Gastrocnemius medialis (tissue), 4 donors: Measurements from ENCODE around the gene RPP21. TPM values are rescaled to one million over a fixed set of nuclear protein-coding genes. Genes with fewer than 3 reads are reported as not detected.
A peak's percentile ranks its signal among the peaks of the same experiment; 100 is the strongest.

Experiments
- ATAC-seq, 2 donors: fragments of 150-250 bp; one replicate each; pipeline ENCODE4 v1.9.1; 2016
- DNase-seq, 2 donors: peaks; one replicate each; pipeline ENCODE4 v3.0.0-alpha.2; 2019
- H3K27ac ChIP-seq, 4 donors: fragments of 200-600 bp; sonication (generic); 1 replicate in 1 of 4; 2 replicates in 3 of 4; pipeline ENCODE4 v1.5.1; 2016 to 2018; ENCODE audit warnings: mild to moderate bottlenecking in 2 of 4, moderate library complexity in 1 of 4
- H3K27me3 ChIP-seq, 3 donors: fragments of 200-600 bp; sonication (generic) in 2 of 3; 1 replicate in 1 of 3; 2 replicates in 2 of 3; pipeline versions ENCODE4 v1.5.1 to v1.6.0; 2016 to 2019; ENCODE audit warnings: mild to moderate bottlenecking in 1 of 3, moderate library complexity in 1 of 3
- H3K36me3 ChIP-seq, 2 donors: fragments of 200-600 bp; sonication (generic) in 1 of 2; one replicate each; pipeline ENCODE4 v1.5.1; 2017 to 2018
- H3K4me1 ChIP-seq, 2 donors: fragments of 200-600 bp; sonication (generic) in 1 of 2; one replicate each; pipeline ENCODE4 v1.5.1; 2016 to 2017; ENCODE audit warnings: mild to moderate bottlenecking in 2 of 2
- H3K4me3 ChIP-seq, 4 donors: fragments of 200-600 bp; sonication (generic) in 3 of 4; 1 replicate in 1 of 4; 2 replicates in 3 of 4; pipeline ENCODE4 v1.5.1; 2016 to 2019; ENCODE audit warnings: mild to moderate bottlenecking in 2 of 4
- H3K9me3 ChIP-seq, 3 donors: fragments of 200-600 bp; sonication (generic) in 2 of 3; 1 replicate in 1 of 3; 2 replicates in 2 of 3; pipeline ENCODE4 v1.5.1; 2016 to 2019
- CTCF ChIP-seq, 5 experiments: fragments of 450-650 bp in 3 of 5; fragments of 200-600 bp in 2 of 5; sonication (generic) in 2 of 5; IDR thresholded peaks in 4 of 5; conservative IDR thresholded peaks in 1 of 5; 1 replicate in 4 of 5; 2 replicates in 1 of 5; pipeline ENCODE4 v1.5.1; 2016 to 2019; ENCODE audit warnings: antibody characterized with exemption in 5 of 5, mild to moderate bottlenecking in 3 of 5, moderate library complexity in 3 of 5
- POLR2A ChIP-seq, 2 donors: fragments of 450-650 bp; IDR thresholded peaks; one replicate each; pipeline ENCODE4 v1.6.1; 2017; ENCODE audit warnings: antibody characterized with exemption in 2 of 2, mild to moderate bottlenecking in 2 of 2, moderate library complexity in 2 of 2
- in situ Hi-C, 4 donors: fragments of 200-750 bp; cut with MboI; loops; one replicate each; pipeline versions ENCODE4 v1.15.0 to v1.8.0; 2017; ENCODE audit warnings: low sequenced_read_pairs in 4 of 4
- intact Hi-C: fragments of 100-400 bp; cut with DNase I; formaldehyde crosslinking; loops from one replicate; pipeline ENCODE4 v1.15.1; 2023; ENCODE audit warnings: low total_unique reads
- total RNA-seq, 4 donors: library from RNA; depleted of rRNA; stranded (reverse); fragments of >200 nt; gene quantifications; one replicate each; pipeline versions ENCODE4 v1.1.0 to v1.2.3, GENCODE V29; 2016

The RPP21 gene
- total RNA-seq, 4 donors from 2014 or later = 44.5 to 103 (median 85.4) TPM

GRCh38 chr6:30323806-30324205 is 21.1 kb upstream of the RPP21 start:
- in situ Hi-C loops = loop anchor here in 1 of 4 donors (10.0 kb wide), 1 partner anchor 109 kb away; the partner anchor contains the start of gene TRIM26
- Histone ChIP-seq H3K4me1 (peaks cover 33 to 35% of the 10 kb centered on the region in 2 donors), H3K27ac (no peak overlapping the region), H3K27me3 (no peaks in the 10 kb centered on the region), H3K9me3 (no peaks in the 10 kb centered on the region), H3K4me3 (no peak overlapping the region), H3K36me3 (peaks cover 0 to 2% of the 10 kb centered on the region in 2 donors)
- no peak for TF ChIP-seq POLR2A (IDR thresholded peaks at IDR 0.05)
- ATAC-seq = no peak
- intact Hi-C loops = no loop called here
- DNase-seq = no peak

- DNase-seq (peak in 1 of 2 donors; percentile 20), ATAC-seq (peak; percentile 10 to 31)
- Histone ChIP-seq H3K4me1 (peaks cover 33 to 35% of the 10 kb centered on the region in 2 donors), H3K9me3 (no peaks in the 10 kb centered on the region), H3K4me3 (peak overlapping the region; percentile 80 to 91 (median 88)), H3K27me3 (no peaks in the 10 kb centered on the region), H3K36me3 (peaks cover 0 to 17% of the 10 kb centered on the region in 2 donors), H3K27ac (peak overlapping the region; percentile 94 to 98 (median 96))
- intact Hi-C loops (loop anchor here (5.0 kb wide), 1 partner anchor 258 kb away; the partner anchor contains the start of gene PPP1R11), in situ Hi-C loops (loop anchor here in 2 of 4 donors (10.0 to 25.0 kb wide), 2 partner anchors 111 to 263 kb away; partner anchors contain the start of genes POLR1H (in 2 of the 2), PPP1R11 (in 2 of the 2) and TRIM26 (in 1 of the 2))
- no peak for TF ChIP-seq POLR2A (IDR thresholded peaks at IDR 0.05)
- TF ChIP-seq CTCF (IDR thresholded peaks at IDR 0.05 in 4 of 5, conservative IDR thresholded peaks at IDR 0.05 in 1 of 5) = no peak
Observed at GRCh38 chr6:30325150-30325872, 19.6 kb upstream of the RPP21 start.

- Histone ChIP-seq H3K4me1 (peaks cover 32 to 33% of the 10 kb centered on the region in 2 donors), H3K27me3 (no peaks in the 10 kb centered on the region), H3K27ac (peak overlapping the region; percentile 94 to 98 (median 96)), H3K36me3 (peaks cover 0 to 24% of the 10 kb centered on the region in 2 donors), H3K9me3 (no peaks in the 10 kb centered on the region), H3K4me3 (peak overlapping the region; percentile 80 to 91 (median 88))
- peak; percentile 68 to 81 for ATAC-seq
- intact Hi-C loops (loop anchor here (2.0 to 5.0 kb wide), 3 partner anchors 19 to 259 kb away; partner anchors contain the start of genes PPP1R11, RPP21 and TRIM26), in situ Hi-C loops (loop anchor here in 2 of 4 donors (10.0 to 25.0 kb wide), 2 partner anchors 111 to 264 kb away; partner anchors contain the start of genes POLR1H (in 2 of the 2), PPP1R11 (in 2 of the 2) and TRIM26 (in 1 of the 2))
- peak in 1 of 2 donors; percentile 50 for DNase-seq
- TF ChIP-seq POLR2A (IDR thresholded peaks at IDR 0.05) (no peak), CTCF (IDR thresholded peaks at IDR 0.05 in 4 of 5, conservative IDR thresholded peaks at IDR 0.05 in 1 of 5) (no peak)
Observed at GRCh38 chr6:30325873-30326525, 19.0 kb upstream of the RPP21 start.

GRCh38 chr6:30326526-30327231 is 18.3 kb upstream of the RPP21 start, which contains the start of gene TRIM39:
TRIM39 (plus strand) TSS chr6:30326927; CDS start chr6:30329318, 2,391 bp downstream.
- Histone ChIP-seq H3K27ac (peak within 1 kb of the TSS; percentile 94 to 98 (median 96)), H3K4me3 (peak within 1 kb of the TSS; percentile 80 to 91 (median 88)), H3K36me3 (peaks cover 0 to 31% of the 10 kb centered on the region in 2 donors), H3K27me3 (no peaks in the 10 kb centered on the region), H3K4me1 (peaks cover 25 to 32% of the 10 kb centered on the region in 2 donors), H3K9me3 (no peaks in the 10 kb centered on the region)
- DNase-seq = peak; percentile 68 to 75
- intact Hi-C loops (loop anchor here (2.0 to 5.0 kb wide), 3 partner anchors 18 to 259 kb away; partner anchors contain the start of genes PPP1R11, RPP21 and TRIM26), in situ Hi-C loops (loop anchor here in 2 of 4 donors (10.0 to 25.0 kb wide), 2 partner anchors 112 to 264 kb away; partner anchors contain the start of genes POLR1H (in 2 of the 2), PPP1R11 (in 2 of the 2) and TRIM26 (in 1 of the 2))
- peak; percentile 87 to 88 for ATAC-seq
- TF ChIP-seq POLR2A (IDR thresholded peaks at IDR 0.05) (peak; percentile 81 to 87), CTCF (IDR thresholded peaks at IDR 0.05 in 4 of 5, conservative IDR thresholded peaks at IDR 0.05 in 1 of 5) (peak in 1 of 5 experiments; percentile 26)
